H9 (cell line): Measurements from ENCODE around the gene GPR176. TPM values are rescaled to one million over a fixed set of nuclear protein-coding genes. Genes with fewer than 3 reads are reported as not detected.

Experiments
- DNase-seq: peaks from one replicate; pipeline ENCODE4 v3.0.0-alpha.2; 2017
- H2AFZ ChIP-seq: one replicate; pipeline ENCODE4 v1.6.1; 2013; ENCODE audit warnings: mild to moderate bottlenecking, low read length, control low read depth, moderate library complexity
- H2AK5ac ChIP-seq: 2 replicates; pipeline ENCODE4 v1.6.1; 2013; ENCODE audit warnings: low read length, control low read depth, mixed read lengths; ENCODE audit not compliant: insufficient read length
- H2BK120ac ChIP-seq: one replicate; pipeline ENCODE4 v1.6.1; 2013; ENCODE audit warnings: low read depth, mild to moderate bottlenecking, low read length, control low read depth, inconsistent platforms; ENCODE audit not compliant: poor library complexity, severe bottlenecking
- H2BK12ac ChIP-seq: 2 replicates; pipeline ENCODE4 v1.6.1; 2013; ENCODE audit warnings: low read length, control low read depth, mixed read lengths, low read depth; ENCODE audit not compliant: insufficient read length
- H2BK15ac ChIP-seq: 2 replicates; pipeline ENCODE4 v1.6.1; 2013; ENCODE audit warnings: low read depth, low read length, control low read depth
- H2BK20ac ChIP-seq: one replicate; pipeline ENCODE4 v1.6.1; 2013; ENCODE audit warnings: low read depth, mild to moderate bottlenecking, low read length, control low read depth, inconsistent platforms; ENCODE audit not compliant: poor library complexity, severe bottlenecking
- H2BK5ac ChIP-seq: 2 replicates; pipeline ENCODE4 v1.6.1; 2013; ENCODE audit warnings: low read length, control low read depth, mixed read lengths; ENCODE audit not compliant: insufficient read length
- H3K14ac ChIP-seq: 2 replicates; pipeline ENCODE4 v1.6.1; 2013; ENCODE audit warnings: low read length, control low read depth; ENCODE audit not compliant: insufficient read depth
- H3K18ac ChIP-seq: 2 replicates; pipeline ENCODE4 v1.6.1; 2013; ENCODE audit warnings: low read depth, mild to moderate bottlenecking, mixed read lengths, low read length, control low read depth; ENCODE audit not compliant: insufficient read length
- H3K23ac ChIP-seq: 2 replicates; pipeline ENCODE4 v1.6.1; 2013; ENCODE audit warnings: low read length, control low read depth, mixed read lengths, low read depth; ENCODE audit not compliant: insufficient read length
- H3K23me2 ChIP-seq: 2 replicates; pipeline ENCODE4 v1.6.1; 2013; ENCODE audit warnings: low read depth, mild to moderate bottlenecking, mixed read lengths, low read length, control low read depth; ENCODE audit not compliant: insufficient read length, poor library complexity, severe bottlenecking
- H3K27ac ChIP-seq: 2 replicates; pipeline ENCODE4 v1.5.1; 2013; ENCODE audit warnings: low read length, control low read depth, mixed read lengths, low read depth; ENCODE audit not compliant: insufficient read length
- H3K27me3 ChIP-seq: 2 replicates; pipeline ENCODE4 v1.6.1; 2013; ENCODE audit warnings: low read length, control low read depth, inconsistent platforms; ENCODE audit not compliant: insufficient read depth
- H3K4ac ChIP-seq: 2 replicates; pipeline ENCODE4 v1.6.1; 2013; ENCODE audit warnings: low read depth, mild to moderate bottlenecking, control low read depth, inconsistent platforms, low read length, moderate library complexity
- H3K4me1 ChIP-seq: 2 replicates; pipeline ENCODE4 v1.6.1; 2013; ENCODE audit warnings: low read length, control low read depth, inconsistent platforms; ENCODE audit not compliant: insufficient read depth
- H3K4me2 ChIP-seq: 2 replicates; pipeline ENCODE4 v1.6.1; 2013; ENCODE audit warnings: low read length, control low read depth, mixed read lengths; ENCODE audit not compliant: insufficient read length, insufficient read depth
- H3K56ac ChIP-seq: 2 replicates; pipeline ENCODE4 v1.6.1; 2013; ENCODE audit warnings: low read depth, mild to moderate bottlenecking, mixed read lengths, low read length, control low read depth; ENCODE audit not compliant: insufficient read length
- H3K79me1 ChIP-seq: 2 replicates; pipeline ENCODE4 v1.6.1; 2013; ENCODE audit warnings: low read depth, mild to moderate bottlenecking, moderate library complexity, low read length, control low read depth, inconsistent platforms; ENCODE audit not compliant: insufficient read depth, poor library complexity, severe bottlenecking
- H3K79me2 ChIP-seq: 2 replicates; pipeline ENCODE4 v1.6.1; 2013; ENCODE audit warnings: low read length, control low read depth, inconsistent platforms; ENCODE audit not compliant: insufficient read depth
- H3K9ac ChIP-seq: 2 replicates; pipeline ENCODE4 v1.6.1; 2013; ENCODE audit warnings: low read length, control low read depth, mixed read lengths; ENCODE audit not compliant: insufficient read length; ENCODE audit errors: extremely low read depth
- H3K9me3 ChIP-seq: one replicate; pipeline ENCODE4 v1.6.1; 2013; ENCODE audit warnings: low read depth, low read length, inconsistent platforms; ENCODE audit not compliant: control insufficient read depth
- H3T11ph ChIP-seq: one replicate; pipeline ENCODE4 v1.6.1; 2013; ENCODE audit warnings: mild to moderate bottlenecking, low read length, control low read depth, inconsistent platforms
- H4K20me1 ChIP-seq: one replicate; pipeline ENCODE4 v1.6.1; 2013; ENCODE audit not compliant: control insufficient read depth, insufficient read length, insufficient read depth
- H4K5ac ChIP-seq: 2 replicates; pipeline ENCODE4 v1.6.1; 2013; ENCODE audit warnings: low read depth, mild to moderate bottlenecking, mixed read lengths, low read length, control low read depth; ENCODE audit not compliant: insufficient read length
- H4K8ac ChIP-seq: replicated peaks from 2 replicates; pipeline ENCODE4 v1.6.1; 2013; ENCODE audit warnings: low read length, control low read depth, mixed read lengths, low read depth; ENCODE audit not compliant: insufficient read length
- H4K91ac ChIP-seq: 2 replicates; pipeline ENCODE4 v1.6.1; 2013; ENCODE audit warnings: low read depth, mild to moderate bottlenecking, moderate library complexity, mixed read lengths, low read length, control low read depth; ENCODE audit not compliant: insufficient read length
- H3K27ac Mint-ChIP-seq, 3 experiments: 2 replicates in 2 of 3; 3 replicates in 1 of 3; pipeline ENCODE4 v1.8.0; 2020 to 2021; ENCODE audit warnings: mixed read lengths in 3 of 3, mild to moderate bottlenecking in 1 of 3, moderate library complexity in 1 of 3
- H3K27me3 Mint-ChIP-seq: 2 replicates; pipeline ENCODE4 v1.8.0; 2021; ENCODE audit warnings: low read depth, mild to moderate bottlenecking, moderate library complexity, mixed read lengths
- H3K36me3 Mint-ChIP-seq, 3 experiments: 2 replicates in 2 of 3; 3 replicates in 1 of 3; pipeline ENCODE4 v1.8.0; 2020 to 2021; ENCODE audit warnings: low read depth in 3 of 3, mixed read lengths in 3 of 3; ENCODE audit not compliant: insufficient read depth in 1 of 3
- H3K4me1 Mint-ChIP-seq, 2 experiments: 2 replicates each; pipeline ENCODE4 v1.8.0; 2020; ENCODE audit warnings: mixed read lengths in 2 of 2
- H3K4me3 Mint-ChIP-seq, 2 experiments: 2 replicates in 1 of 2; 3 replicates in 1 of 2; pipeline ENCODE4 v1.8.0; 2020 to 2021; ENCODE audit warnings: mild to moderate bottlenecking in 2 of 2, mixed read lengths in 2 of 2, moderate library complexity in 1 of 2
- H3K9me3 Mint-ChIP-seq, 2 experiments: 2 replicates in 1 of 2; 3 replicates in 1 of 2; pipeline ENCODE4 v1.8.0; 2020; ENCODE audit warnings: mild to moderate bottlenecking in 2 of 2, mixed read lengths in 2 of 2, moderate library complexity in 1 of 2
- WGBS: extraction: QIAGEN DNeasy Blood & Tissue Kit; methylation state at CpG from one replicate; pipeline ENCODE4 v1.1.7; 2013; ENCODE audit warnings: missing lambda C conversion rate, low lambda C conversion rate, mixed read lengths; ENCODE audit not compliant: insufficient read length; ENCODE audit errors: extremely low coverage; 5-methylcytosine and 5-hydroxymethylcytosine counted together
- total RNA-seq: library from RNA; stranded (reverse); gene quantifications from 2 replicates; pipeline ENCODE4 v1.2.1, GENCODE V29; 2021
- TF ChIP-seq, protein P1 (sequence below): fragments of 200-600 bp; sonication (generic); conservative IDR thresholded peaks from 3 replicates; pipeline ENCODE4 v1.8.0; 2021; ENCODE audit warnings: antibody characterized with exemption, mild to moderate bottlenecking

The GPR176 gene
- total RNA-seq, 1 experiment from 2014 or later, result 132 TPM

DNA sequence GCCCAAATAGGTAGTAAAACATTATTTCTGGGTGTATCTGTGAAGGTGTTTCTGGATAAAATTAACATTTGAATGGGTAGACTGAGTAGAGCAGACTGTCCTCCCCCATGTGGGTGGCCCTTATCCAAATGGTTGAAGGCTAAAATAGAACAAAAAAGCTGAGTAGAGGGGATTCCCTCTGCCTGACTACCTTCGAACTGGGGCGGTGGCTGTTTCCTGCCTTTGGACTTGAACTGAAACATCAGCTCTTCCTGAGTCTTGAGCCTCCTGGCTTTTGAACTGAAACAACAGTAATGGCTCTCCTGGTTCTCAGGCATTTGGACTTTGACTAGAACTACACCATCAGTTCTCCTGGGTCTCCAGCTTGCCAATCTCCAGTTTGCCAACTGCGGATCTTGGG is 4.4 kb upstream of the GPR176 start:
- H2BK12ac ChIP-seq, result no peak overlapping the region
- no peak overlapping the region for H4K5ac ChIP-seq
- no peak overlapping the region for H3K56ac ChIP-seq
- H3K79me2 ChIP-seq, result peaks cover 9% of the 10 kb centered on the region; the same call in 1 of the 2 replicates
- H3K14ac ChIP-seq, result no peak overlapping the region; the same call in 1 of the 2 replicates
- H3K23me2 ChIP-seq, result peaks cover 4% of the 10 kb centered on the region
- H3K4me1 Mint-ChIP-seq, result peaks cover 42 to 47% of the 10 kb centered on the region in 2 experiments
- H4K8ac ChIP-seq, result no peak overlapping the region
- H3K18ac ChIP-seq, result no peak overlapping the region
- no peak overlapping the region for H2AFZ ChIP-seq
- no peaks in the 10 kb centered on the region for H3K79me1 ChIP-seq
- DNase-seq, result no peak
- H2AK5ac ChIP-seq, result no peak overlapping the region
- no peaks in the 10 kb centered on the region for H3K27me3 Mint-ChIP-seq
- H3K36me3 Mint-ChIP-seq, result no peaks in the 10 kb centered on the region
- H2BK20ac ChIP-seq, result no peak overlapping the region
- H3K27me3 ChIP-seq, result no peaks in the 10 kb centered on the region
- no peaks in the 10 kb centered on the region for H3K9me3 Mint-ChIP-seq
- no peak overlapping the region for H2BK120ac ChIP-seq
- no peak overlapping the region for H3K27ac ChIP-seq
- peaks cover 8% of the 10 kb centered on the region; the same call in 1 of the 2 replicates for H3K4me1 ChIP-seq
- no CpG with 5 or more reads among the region's 3 CpGs for WGBS
- H3T11ph ChIP-seq, result no peak overlapping the region
- TF ChIP-seq, protein P1, sequence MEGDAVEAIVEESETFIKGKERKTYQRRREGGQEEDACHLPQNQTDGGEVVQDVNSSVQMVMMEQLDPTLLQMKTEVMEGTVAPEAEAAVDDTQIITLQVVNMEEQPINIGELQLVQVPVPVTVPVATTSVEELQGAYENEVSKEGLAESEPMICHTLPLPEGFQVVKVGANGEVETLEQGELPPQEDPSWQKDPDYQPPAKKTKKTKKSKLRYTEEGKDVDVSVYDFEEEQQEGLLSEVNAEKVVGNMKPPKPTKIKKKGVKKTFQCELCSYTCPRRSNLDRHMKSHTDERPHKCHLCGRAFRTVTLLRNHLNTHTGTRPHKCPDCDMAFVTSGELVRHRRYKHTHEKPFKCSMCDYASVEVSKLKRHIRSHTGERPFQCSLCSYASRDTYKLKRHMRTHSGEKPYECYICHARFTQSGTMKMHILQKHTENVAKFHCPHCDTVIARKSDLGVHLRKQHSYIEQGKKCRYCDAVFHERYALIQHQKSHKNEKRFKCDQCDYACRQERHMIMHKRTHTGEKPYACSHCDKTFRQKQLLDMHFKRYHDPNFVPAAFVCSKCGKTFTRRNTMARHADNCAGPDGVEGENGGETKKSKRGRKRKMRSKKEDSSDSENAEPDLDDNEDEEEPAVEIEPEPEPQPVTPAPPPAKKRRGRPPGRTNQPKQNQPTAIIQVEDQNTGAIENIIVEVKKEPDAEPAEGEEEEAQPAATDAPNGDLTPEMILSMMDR, result no peak
- H3K4ac ChIP-seq, result no peak overlapping the region
- no peak overlapping the region for H4K91ac ChIP-seq
- peak overlapping the region in 2 of 3 experiments; percentile 24 to 71; a peak in 1 of 7 replicates for H3K27ac Mint-ChIP-seq
- H4K20me1 ChIP-seq, result no peaks in the 10 kb centered on the region
- no peak overlapping the region for H2BK15ac ChIP-seq
- H3K23ac ChIP-seq, result no peak overlapping the region
- no peak overlapping the region for H2BK5ac ChIP-seq
- no peaks in the 10 kb centered on the region for H3K9me3 ChIP-seq
- no peak overlapping the region for H3K4me3 Mint-ChIP-seq
- no peak overlapping the region for H3K4me2 ChIP-seq
- no peak overlapping the region for H3K9ac ChIP-seq
